ENCODE results near the gene PTX3.

The PTX3 gene

GRCh38 chr3:157423337-157423736 is 13.3 kb upstream of the PTX3 start:
- DNase-seq (ENCODE audit: low read depth) = peak; percentile 52

- no peak for DNase-seq (ENCODE audit: low read depth)
These were observed 8.7 kb upstream of the PTX3 start for GRCh38 chr3:157427901-157428300.

GRCh38 chr3:157428853-157429252 is 7.8 kb upstream of the PTX3 start:
- DNase-seq (ENCODE audit: low read depth) = no peak

GRCh38 chr3:157429708-157430107 is 6.9 kb upstream of the PTX3 start:
- no peak for DNase-seq (ENCODE audit: low read depth)

GRCh38 chr3:157438194-157438730 is 1.6 kb downstream of the PTX3 start:
- no peak for DNase-seq (ENCODE audit: low read depth)

GRCh38 chr3:157441102-157441624 is 4.5 kb downstream of the PTX3 start:
- DNase-seq (ENCODE audit: low read depth) = no peak

GRCh38 chr3:157442729-157443128 is 6.1 kb downstream of the PTX3 start:
- DNase-seq (ENCODE audit: low read depth) = no peak

GRCh38 chr3:157443905-157444796 is 7.5 kb downstream of the PTX3 start:
- no peak for DNase-seq (ENCODE audit: low read depth)

- DNase-seq (ENCODE audit: low read depth) = no peak
These were observed 8.1 kb downstream of the PTX3 start for GRCh38 chr3:157444797-157445184.

- no peak for DNase-seq (ENCODE audit: low read depth)
These were observed 9.2 kb downstream of the PTX3 start for GRCh38 chr3:157445857-157446256.

- no peak for DNase-seq (ENCODE audit: low read depth)
These were observed 10.5 kb downstream of the PTX3 start for GRCh38 chr3:157447026-157447694.

- no peak for DNase-seq (ENCODE audit: low read depth)
These were observed 15.4 kb downstream of the PTX3 start for GRCh38 chr3:157452097-157452496.

- DNase-seq (ENCODE audit: low read depth) = no peak
These were observed 17.2 kb downstream of the PTX3 start for GRCh38 chr3:157453824-157454223.

- DNase-seq (ENCODE audit: low read depth) = no peak
These were observed 23.1 kb downstream of the PTX3 start for GRCh38 chr3:157459706-157460105.

- peak; percentile 71 for DNase-seq (ENCODE audit: low read depth)
These were observed 23.6 kb downstream of the PTX3 start for GRCh38 chr3:157460253-157460652.

- no peak for DNase-seq (ENCODE audit: low read depth)
These were observed 27.2 kb downstream of the PTX3 start for GRCh38 chr3:157463816-157464215.

- DNase-seq (ENCODE audit: low read depth) = no peak
These were observed 27.7 kb downstream of the PTX3 start for GRCh38 chr3:157464321-157464720.

GRCh38 chr3:157465741-157466140 is 29.1 kb downstream of the PTX3 start:
- no peak for DNase-seq (ENCODE audit: low read depth)

GRCh38 chr3:157467200-157467599 is 30.6 kb downstream of the PTX3 start:
- no peak for DNase-seq (ENCODE audit: low read depth)

GRCh38 chr3:157469561-157470294 is 33.1 kb downstream of the PTX3 start:
- no peak for DNase-seq (ENCODE audit: low read depth)

GRCh38 chr3:157471064-157471463 is 34.4 kb downstream of the PTX3 start:
- no peak for DNase-seq (ENCODE audit: low read depth)

GRCh38 chr3:157472648-157473047 is 36.0 kb downstream of the PTX3 start:
- DNase-seq (ENCODE audit: low read depth) = no peak

Measured in HS-27A (cell line).